ENCODE results near the gene LYPD6.
"Not testable (repeated sequence)": the region's sequence is repeated elsewhere in the genome, so short reads cannot be mapped to it uniquely, and the experiment has no call there.

Gene LYPD6, protein sequence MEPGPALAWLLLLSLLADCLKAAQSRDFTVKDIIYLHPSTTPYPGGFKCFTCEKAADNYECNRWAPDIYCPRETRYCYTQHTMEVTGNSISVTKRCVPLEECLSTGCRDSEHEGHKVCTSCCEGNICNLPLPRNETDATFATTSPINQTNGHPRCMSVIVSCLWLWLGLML
- total RNA-seq, result 0 reads per million in 4 donors

GRCh38 chr2:149330127-149331022 lies at the start of gene LYPD6:
LYPD6 (plus strand) TSS chr2:149330587; CDS start chr2:149437709, 107,122 bp downstream.
- no peak for DNase-seq

DNA sequence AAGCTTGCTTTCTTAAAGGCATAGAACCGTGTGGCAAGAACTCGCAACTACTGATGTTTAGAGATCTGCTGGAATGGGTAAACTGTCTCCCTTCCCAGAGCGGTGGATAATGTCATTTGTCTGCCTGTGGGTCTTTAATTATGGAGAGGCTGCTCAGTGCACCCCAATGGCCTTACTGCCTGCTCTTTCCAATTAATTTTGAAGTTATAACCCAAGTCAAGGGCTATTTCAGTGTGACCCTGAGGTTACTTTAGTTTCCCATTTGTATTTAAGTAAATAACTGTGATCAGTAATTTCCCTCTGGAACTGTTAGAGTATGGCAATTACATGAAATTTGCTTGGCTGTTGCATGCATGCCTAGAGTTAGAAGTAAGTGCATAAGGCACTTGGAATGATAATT lies 48.9 kb upstream of the LYPD6 start:
- DNase-seq, result no peak

- DNase-seq, result no peak
These were observed 39.7 kb upstream of the LYPD6 start for GRCh38 chr2:149290662-149291061.

DNA sequence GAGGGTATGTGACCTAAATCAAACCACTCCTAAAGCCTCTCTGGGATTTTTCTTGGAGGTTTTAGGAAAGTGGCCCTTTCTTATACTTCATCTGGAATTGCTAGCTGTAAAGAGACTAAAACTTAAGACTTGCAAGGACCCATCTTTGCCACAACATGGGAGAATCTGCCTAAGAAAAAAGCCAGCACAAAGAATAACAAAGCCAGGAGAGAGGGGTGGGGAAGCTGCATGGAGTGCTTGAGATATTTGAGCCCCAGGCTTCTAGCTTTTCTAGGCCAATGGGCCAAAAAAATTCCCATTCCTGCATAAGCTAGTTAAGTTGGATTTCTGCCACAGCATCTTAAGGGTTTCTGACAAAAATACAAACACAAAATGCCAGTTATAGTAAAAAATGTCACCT lies 38.5 kb upstream of the LYPD6 start:
- no peak for DNase-seq

DNA sequence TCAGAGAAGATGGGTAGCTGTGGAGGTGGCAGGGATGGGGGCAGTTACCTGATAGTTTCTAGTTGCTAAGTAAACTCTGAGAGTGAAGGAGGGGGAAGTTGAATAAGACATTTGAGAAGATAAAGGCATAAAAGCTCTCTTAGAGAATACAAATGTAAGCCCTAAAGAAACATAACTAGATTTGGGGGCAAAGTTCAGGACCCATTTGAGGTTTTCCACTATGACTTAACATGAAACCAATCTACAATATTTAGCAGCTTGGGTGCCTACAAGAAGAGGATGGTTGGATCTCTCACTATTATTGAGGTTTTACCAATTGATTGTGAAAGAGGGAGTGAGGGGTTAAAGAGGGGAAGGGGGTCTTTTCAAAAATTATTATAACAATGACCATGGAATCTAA lies 34.4 kb upstream of the LYPD6 start:
- no peak for DNase-seq

GRCh38 chr2:149307014-149307413 lies 23.4 kb upstream of the LYPD6 start:
- no peak for DNase-seq

- DNase-seq, result no peak
These were observed 20.0 kb upstream of the LYPD6 start for GRCh38 chr2:149310349-149310748.

- no peak for DNase-seq
These were observed 18.3 kb upstream of the LYPD6 start for GRCh38 chr2:149312039-149312438.

- DNase-seq, result no peak
These were observed 16.8 kb upstream of the LYPD6 start for GRCh38 chr2:149313512-149313972.

DNA sequence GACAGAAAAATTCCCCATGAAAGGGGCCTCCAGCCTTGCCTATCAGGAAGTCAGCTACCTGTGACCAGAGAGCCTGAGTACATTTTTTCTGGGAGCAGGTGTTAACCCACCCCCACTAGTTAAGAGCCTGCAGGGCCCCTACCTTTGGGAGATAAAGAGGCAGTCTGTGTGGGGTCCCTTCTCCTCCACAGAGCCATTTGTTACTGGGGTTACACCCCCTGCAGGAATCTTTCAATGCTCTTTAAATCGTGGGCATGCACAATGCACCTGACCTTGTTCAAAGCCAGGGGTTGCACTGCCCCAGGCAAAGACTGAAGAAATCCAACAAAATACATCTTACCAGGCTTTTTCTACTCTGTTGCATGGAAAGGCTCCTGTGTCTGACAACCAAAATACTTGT lies 15.7 kb upstream of the LYPD6 start:
- DNase-seq, result no peak

DNA sequence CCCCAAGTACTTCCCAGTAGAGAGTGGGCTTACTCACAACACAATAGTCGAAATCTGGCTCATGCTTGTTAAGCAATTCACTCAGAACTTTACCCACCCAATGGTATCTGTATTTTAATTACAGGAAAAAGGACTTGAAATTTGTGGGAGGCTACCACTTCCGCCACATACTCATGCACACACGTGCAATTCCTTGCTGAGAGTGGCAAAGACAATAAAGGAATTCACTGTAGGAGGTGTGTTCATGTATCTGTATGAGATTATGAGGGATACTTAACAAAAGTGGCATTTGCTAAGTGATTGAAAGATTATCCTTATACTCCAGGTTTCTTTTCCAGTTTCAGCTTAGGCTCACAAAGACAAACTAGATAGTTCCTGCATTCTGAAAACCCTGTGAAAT lies 14.9 kb upstream of the LYPD6 start:
- no peak for DNase-seq

GRCh38 chr2:149318566-149318965 lies 11.8 kb upstream of the LYPD6 start:
- DNase-seq, result not testable (repeated sequence)

- no peak for DNase-seq
These were observed 10.0 kb upstream of the LYPD6 start for GRCh38 chr2:149320362-149320761.

DNA sequence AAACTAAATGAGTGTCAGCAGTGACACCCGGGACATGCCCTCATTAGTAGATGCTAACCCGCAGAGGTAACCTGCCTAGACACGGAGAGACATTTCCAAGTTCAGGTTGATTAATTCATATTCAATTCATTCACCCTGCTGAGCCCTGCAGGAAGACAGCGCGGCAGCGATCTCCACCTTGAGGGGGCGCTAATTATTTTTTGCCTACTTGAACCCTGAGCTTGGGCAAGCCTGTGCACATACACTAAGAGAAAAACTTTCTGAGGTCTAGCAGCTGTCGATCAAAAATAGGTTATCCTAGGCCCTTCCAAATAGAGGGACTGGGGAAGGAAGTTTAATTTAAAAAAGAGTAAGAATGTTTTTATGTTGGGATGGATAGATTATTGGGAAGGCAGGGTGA lies 1.3 kb upstream of the LYPD6 start:
- no peak for DNase-seq

DNA sequence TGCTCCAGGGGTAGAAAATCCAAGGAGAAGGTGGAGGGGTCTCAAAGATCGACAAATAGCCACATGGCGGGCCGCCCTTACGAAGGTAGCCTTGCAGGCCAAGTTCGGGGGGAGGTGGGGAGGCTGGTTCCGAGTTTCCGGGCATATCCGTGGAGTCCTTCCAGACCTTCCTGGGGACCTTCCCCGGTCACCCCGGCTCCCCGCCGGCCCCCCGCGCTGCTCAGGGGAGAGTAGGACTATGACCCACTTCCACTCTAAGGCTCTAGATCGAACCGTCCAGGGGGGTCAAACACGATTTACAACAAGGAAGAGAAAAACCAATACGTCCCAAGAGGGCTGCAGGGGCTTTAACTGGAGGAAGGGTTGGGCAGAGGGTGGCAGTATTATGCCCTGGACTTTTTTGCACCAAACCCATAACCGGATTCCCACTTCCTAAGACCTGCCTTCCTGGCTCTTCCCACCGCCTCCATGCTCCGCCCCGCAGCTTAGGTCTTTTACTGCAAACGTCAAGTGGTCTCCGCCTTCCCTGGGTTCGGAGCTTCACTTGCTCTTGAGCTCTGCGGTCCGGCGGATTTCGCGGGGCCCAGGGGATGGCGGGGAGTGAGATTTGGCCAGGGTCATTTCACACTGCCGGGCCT lies 779 bp upstream of the LYPD6 start:
- DNase-seq, result no peak

DNA sequence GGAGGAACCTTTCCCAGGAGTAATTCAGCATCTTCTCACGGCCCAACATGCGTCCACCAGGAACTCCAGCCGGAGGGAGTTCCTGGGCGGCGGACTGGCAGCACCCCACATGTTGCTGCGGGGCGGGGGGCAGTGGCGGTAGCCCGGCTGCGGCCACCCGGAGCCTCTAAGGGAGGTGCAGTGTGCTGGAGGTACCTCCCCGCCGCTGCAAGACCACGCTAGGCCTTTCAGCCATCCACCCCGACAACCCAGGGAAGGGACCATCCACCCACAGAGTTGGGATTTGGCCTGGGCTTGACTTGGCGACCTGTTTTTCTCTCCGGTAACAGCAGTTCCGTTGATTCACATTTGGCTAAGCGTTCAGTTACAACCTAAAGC lies 625 bp downstream of the LYPD6 start:
- no peak for DNase-seq

DNA sequence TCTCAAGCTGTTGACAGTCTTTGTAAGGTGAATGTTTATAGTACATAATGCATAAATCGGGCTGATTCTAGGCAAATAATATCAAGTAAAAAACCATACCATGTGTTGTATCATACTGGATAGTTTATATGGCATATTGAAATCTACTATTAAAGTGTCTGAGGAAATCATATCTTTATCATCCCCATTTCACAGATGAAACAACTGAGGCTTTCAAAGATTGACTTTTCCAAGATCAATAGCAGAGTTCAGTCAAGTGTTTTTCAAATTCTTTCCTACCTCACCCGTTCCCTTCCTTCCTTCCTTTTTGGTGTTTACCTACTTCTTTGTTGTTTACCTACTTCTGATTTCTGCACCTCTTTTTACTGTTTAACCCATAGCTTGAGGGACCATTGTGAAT lies 2.0 kb downstream of the LYPD6 start:
- DNase-seq, result no peak

- DNase-seq, result no peak
These were observed 3.2 kb downstream of the LYPD6 start for GRCh38 chr2:149333636-149334035.

GRCh38 chr2:149334156-149334555 lies 3.8 kb downstream of the LYPD6 start:
- no peak for DNase-seq

- DNase-seq, result no peak
These were observed 8.9 kb downstream of the LYPD6 start for GRCh38 chr2:149339324-149339723.

GRCh38 chr2:149342509-149342908 lies 12.1 kb downstream of the LYPD6 start:
- no peak for DNase-seq

GRCh38 chr2:149344105-149344504 lies 13.7 kb downstream of the LYPD6 start:
- no peak for DNase-seq

GRCh38 chr2:149346272-149346671 lies 15.9 kb downstream of the LYPD6 start:
- DNase-seq, result no peak

- DNase-seq, result no peak
These were observed 17.9 kb downstream of the LYPD6 start for GRCh38 chr2:149348291-149348690.
